K562 (cell line): ENCODE data around the gene ACKR1. TPM values are rescaled to one million over a fixed set of nuclear protein-coding genes. Genes with fewer than 3 reads are reported as not detected.
A peak's percentile ranks its signal among the peaks of the same experiment; 100 is the strongest.

Source experiments
- ARID2 ChIP-seq: fragments of 450-650 bp; IDR thresholded peaks from 2 replicates; pipeline ENCODE4 v1.6.1; 2017; ENCODE audit warnings: antibody characterized with exemption, mild to moderate bottlenecking
- CEBPB ChIP-seq: fragments of 450-650 bp; IDR thresholded peaks from 2 replicates; pipeline ENCODE4 v1.6.1; 2016; ENCODE audit warnings: missing genetic modification characterization, missing compliant biosample characterization
- DACH1 ChIP-seq: fragments of 450-650 bp; IDR thresholded peaks from 2 replicates; pipeline ENCODE4 v1.6.1; 2018; ENCODE audit not compliant: partially characterized antibody
- HCFC1 ChIP-seq: IDR thresholded peaks from 2 replicates; pipeline ENCODE4 v1.6.1; 2012; ENCODE audit warnings: low read depth, low read length, improper control_type of control experiment
- MAFF ChIP-seq: IDR thresholded peaks from 2 replicates; pipeline ENCODE4 v1.6.1; 2012; ENCODE audit warnings: low read length, improper control_type of control experiment
- NEUROD1 ChIP-seq: fragments of 150-350 bp; IDR thresholded peaks from 2 replicates; pipeline ENCODE4 v1.6.1; 2014; ENCODE audit warnings: borderline replicate concordance, low read length, low read depth; ENCODE audit not compliant: partially characterized antibody
- RBM15 ChIP-seq: fragments of 200-400 bp; formaldehyde crosslinking; IDR thresholded peaks from 2 replicates; pipeline ENCODE4 v1.6.1; 2018; ENCODE audit warnings: mild to moderate bottlenecking, low read length, moderate library complexity; ENCODE audit not compliant: insufficient read depth
- RBM34 ChIP-seq: fragments of 200-400 bp; formaldehyde crosslinking; IDR thresholded peaks from 2 replicates; pipeline ENCODE4 v1.6.1; 2018; ENCODE audit warnings: low read length, borderline replicate concordance; ENCODE audit not compliant: insufficient read depth
- TBP ChIP-seq: optimal IDR thresholded peaks from 2 replicates; pipeline ENCODE3; 2011; ENCODE audit warnings: low read depth, low read length, improper control_type of control experiment
- ZBTB17 ChIP-seq: fragments of 450-650 bp; formaldehyde crosslinking; IDR thresholded peaks from 2 replicates; pipeline ENCODE4 v1.4.0; 2020; ENCODE audit warnings: mild to moderate bottlenecking
- ZNF707 ChIP-seq: fragments of 250-450 bp; sonication (Bioruptor Pico); conservative IDR thresholded peaks from 2 replicates; pipeline ENCODE4 v1.8.0; 2022; ENCODE audit warnings: inconsistent platforms, mild to moderate bottlenecking, moderate library complexity
- polyA plus RNA-seq, 8 experiments: library from polyadenylated mRNA; depleted of rRNA in 4 of 8; stranded (reverse) in 5 of 8; unstranded in 3 of 8; fragments of >200 nt; fragmentation: Nextera tagmentation in 2 of 8; fragmentation: Illumina TruSeq in 1 of 8; extraction: Ambion mirVana in 2 of 8; extraction: Trizol in 1 of 8; gene quantifications; 2 replicates each; pipeline versions ENCODE4 v1.2.1 to v1.2.3, GENCODE V29; 2011 to 2014; ENCODE audit warnings: inconsistent platforms in 1 of 8, missing spikeins in 1 of 8
- total RNA-seq, 7 experiments: library from RNA; depleted of rRNA in 6 of 7; stranded (reverse); fragments of >200 nt in 6 of 7; fragmentation: Illumina TruSeq in 2 of 7; extraction: Trizol in 2 of 7; gene quantifications; 2 replicates each; pipeline versions ENCODE4 v1.2.1 to v1.2.3, GENCODE V29; 2011 to 2021; ENCODE audit warnings: low replicate concordance in 1 of 7
- TF ChIP-seq, protein P1 (sequence below): fragments of 450-650 bp; IDR thresholded peaks from 2 replicates; pipeline ENCODE4 v1.6.1; 2016

Gene ACKR1
- total and polyA plus RNA-seq, 9 of the 15 experiments (the other 6 are each of a cell fraction or from before 2014, with no cell fraction given): 0.07 to 0.64 (median 0.18) TPM

DNA sequence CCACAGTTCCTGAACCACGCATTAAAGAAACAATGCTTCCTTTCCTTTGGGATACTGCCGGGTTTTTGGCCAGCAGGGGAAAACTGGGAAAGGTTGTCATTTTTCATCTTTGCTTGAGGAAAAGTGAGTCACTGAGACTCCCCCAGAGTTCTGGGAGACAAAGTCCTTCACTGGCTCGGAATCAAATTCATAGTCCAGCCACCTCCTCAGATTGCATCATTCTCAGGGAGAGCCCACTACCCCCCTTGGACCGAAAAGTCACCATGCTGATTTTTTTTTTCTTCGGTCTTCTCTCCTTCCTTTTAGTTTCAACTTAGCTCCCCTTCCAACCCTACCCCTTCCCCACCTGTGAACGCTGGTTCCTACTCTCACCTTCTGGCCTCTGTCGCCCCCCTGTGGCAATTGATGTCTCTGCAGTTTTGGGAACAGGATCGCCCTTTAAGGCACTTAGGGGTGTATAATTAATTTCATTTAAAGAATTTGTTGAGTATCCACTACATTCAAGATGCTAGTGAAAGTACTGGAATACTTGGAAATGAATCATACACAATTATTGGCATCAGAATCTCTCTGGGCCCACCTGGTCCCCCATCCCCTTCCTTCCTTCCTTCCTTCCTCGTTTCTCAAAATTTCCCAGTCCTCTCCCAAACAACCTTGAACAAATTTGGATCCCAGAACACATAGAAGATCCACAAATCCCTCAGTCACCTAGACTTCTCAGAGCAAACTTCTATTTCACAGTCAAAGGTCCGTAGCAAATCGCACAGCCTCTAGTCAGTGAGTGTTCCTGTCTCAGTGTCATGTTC lies 6.9 kb downstream of the ACKR1 start (continued):
- TF ChIP-seq NEUROD1 (no peak), CEBPB (peak; percentile 53; the same call in 1 of the 2 replicates), ARID2 (peak; percentile 89), ZBTB17 (CRISPR knock-in tag) (no peak), DACH1 (no peak), TBP (no peak), HCFC1 (no peak), ZNF707 (CRISPR knock-in tag) (no peak), RBM34 (no peak), RBM15 (no peak), MAFF (no peak)
- TF ChIP-seq, protein P1, sequence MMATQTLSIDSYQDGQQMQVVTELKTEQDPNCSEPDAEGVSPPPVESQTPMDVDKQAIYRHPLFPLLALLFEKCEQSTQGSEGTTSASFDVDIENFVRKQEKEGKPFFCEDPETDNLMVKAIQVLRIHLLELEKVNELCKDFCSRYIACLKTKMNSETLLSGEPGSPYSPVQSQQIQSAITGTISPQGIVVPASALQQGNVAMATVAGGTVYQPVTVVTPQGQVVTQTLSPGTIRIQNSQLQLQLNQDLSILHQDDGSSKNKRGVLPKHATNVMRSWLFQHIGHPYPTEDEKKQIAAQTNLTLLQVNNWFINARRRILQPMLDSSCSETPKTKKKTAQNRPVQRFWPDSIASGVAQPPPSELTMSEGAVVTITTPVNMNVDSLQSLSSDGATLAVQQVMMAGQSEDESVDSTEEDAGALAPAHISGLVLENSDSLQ: no peak
- TF ChIP-seq, all 486 proteins: peak for 14
